ENCODE measurements around the gene DNAAF5.

Gene DNAAF5

GRCh38 chr7:726084-726853 lies at the start of gene DNAAF5:
Gene DNAAF5, plus strand, starts transcription at chr7:726699. Its CDS starts 22 bp downstream, at chr7:726721.
- intact Hi-C loops (cut with DNase I; ENCODE audit: low total_unique reads), result no loop called here
- peak within 1 kb of the TSS; percentile 68 to 69 for H3K27ac ChIP-seq
- peak in 1 of 2 experiments; percentile 15 for TF ChIP-seq CTCF (IDR thresholded peaks at IDR 0.05)
- no peaks in the 10 kb centered on the region for H3K9me3 ChIP-seq
- no peaks in the 10 kb centered on the region for H3K27me3 ChIP-seq
- peak within 1 kb of the TSS; percentile 72 to 98 for H3K4me3 ChIP-seq
- peaks cover 0 to 22% (median 0%) of the 10 kb centered on the region in 3 donors for H3K36me3 ChIP-seq
- H3K4me1 ChIP-seq, result peaks cover 0 to 25% (median 18%) of the 10 kb centered on the region in 4 donors
- peak; percentile 74 to 87 for DNase-seq

DNA sequence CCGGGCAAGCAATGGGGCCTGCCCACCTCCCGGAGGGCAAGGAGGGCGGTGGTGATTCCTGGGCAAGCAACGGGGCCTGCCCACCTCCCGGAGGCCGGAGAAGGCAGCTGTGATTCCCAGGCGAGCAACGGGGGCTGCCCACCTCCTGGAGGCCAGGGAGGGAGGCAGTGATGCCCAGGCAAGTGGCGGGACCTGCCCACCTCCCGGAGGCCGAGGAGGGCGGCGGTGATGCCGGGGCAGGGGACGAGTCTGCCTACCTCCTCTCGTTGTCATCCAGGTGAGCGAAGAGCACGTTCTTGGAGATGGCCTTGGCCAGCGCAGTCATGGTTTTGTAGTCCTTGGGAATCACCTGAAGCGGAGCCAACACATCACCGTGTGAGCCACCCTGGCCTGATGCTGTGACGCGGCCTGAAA lies 49.5 kb upstream of the DNAAF5 start:
- peaks cover 0 to 18% (median 0%) of the 10 kb centered on the region in 3 donors for H3K36me3 ChIP-seq
- H3K4me1 ChIP-seq, result no peaks in the 10 kb centered on the region
- H3K27me3 ChIP-seq, result no peaks in the 10 kb centered on the region
- TF ChIP-seq CTCF (IDR thresholded peaks at IDR 0.05), result no peak
- no peak overlapping the region for H3K4me3 ChIP-seq
- H3K9me3 ChIP-seq, result no peaks in the 10 kb centered on the region
- H3K27ac ChIP-seq, result no peak overlapping the region
- DNase-seq, result no peak
- intact Hi-C loops (cut with DNase I; ENCODE audit: low total_unique reads), result no loop called here

GRCh38 chr7:680411-681127 lies 45.9 kb upstream of the DNAAF5 start:
- no peak overlapping the region for H3K27ac ChIP-seq
- peaks cover 0 to 18% (median 0%) of the 10 kb centered on the region in 3 donors for H3K36me3 ChIP-seq
- H3K4me3 ChIP-seq, result no peak overlapping the region
- H3K9me3 ChIP-seq, result peaks cover 0 to 3% (median 2%) of the 10 kb centered on the region in 3 donors
- no peaks in the 10 kb centered on the region for H3K27me3 ChIP-seq
- no peak for TF ChIP-seq CTCF (IDR thresholded peaks at IDR 0.05)
- intact Hi-C loops (cut with DNase I; ENCODE audit: low total_unique reads), result no loop called here
- DNase-seq, result peak in 1 of 2 donors; percentile 44
- no peaks in the 10 kb centered on the region for H3K4me1 ChIP-seq

DNA sequence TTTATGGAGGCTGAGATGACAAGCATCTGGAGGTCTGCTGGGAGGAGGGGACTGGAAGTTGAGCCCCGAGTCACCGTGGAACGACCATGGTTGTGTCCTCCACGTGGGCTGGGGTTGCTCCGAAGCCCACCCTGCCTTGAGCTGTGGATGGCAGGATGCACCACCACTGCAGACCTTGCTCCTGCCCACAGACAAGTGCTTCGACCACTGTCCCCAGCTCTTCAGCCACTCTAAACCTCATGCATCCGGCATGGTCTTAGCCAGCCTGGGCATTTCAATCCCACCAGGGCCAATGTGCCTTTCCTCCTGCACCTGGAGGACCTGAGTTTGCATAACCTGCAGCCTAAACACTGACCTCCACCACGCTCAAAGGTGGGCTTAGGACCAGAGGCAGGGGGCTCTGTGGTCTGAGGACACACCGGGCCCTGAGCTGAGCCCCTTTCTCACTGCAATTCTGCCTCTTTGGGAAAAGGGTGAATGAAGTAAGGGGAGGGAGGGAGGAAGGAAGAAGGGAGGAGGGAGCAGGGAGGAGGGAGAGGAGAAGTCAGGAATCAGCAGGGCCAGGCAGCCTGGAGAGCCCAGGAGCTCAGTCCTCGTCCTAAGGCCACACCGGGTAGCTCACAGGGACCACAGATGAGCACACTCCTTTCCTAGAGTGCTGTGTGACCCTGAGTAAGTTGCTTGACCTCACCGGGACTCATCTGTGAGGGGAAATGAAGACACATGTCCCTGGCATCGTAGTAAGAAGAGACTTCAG lies 44.8 kb upstream of the DNAAF5 start:
- Histone ChIP-seq H3K36me3 (peaks cover 0 to 10% (median 0%) of the 10 kb centered on the region in 3 donors), H3K9me3 (peaks cover 3 to 14% (median 7%) of the 10 kb centered on the region in 3 donors), H3K27me3 (no peaks in the 10 kb centered on the region), H3K27ac (no peak overlapping the region), H3K4me3 (no peak overlapping the region), H3K4me1 (no peaks in the 10 kb centered on the region)
- no peak for TF ChIP-seq CTCF (IDR thresholded peaks at IDR 0.05)
- intact Hi-C loops (cut with DNase I; ENCODE audit: low total_unique reads), result no loop called here
- DNase-seq, result peak in 1 of 2 donors; percentile 54

DNA sequence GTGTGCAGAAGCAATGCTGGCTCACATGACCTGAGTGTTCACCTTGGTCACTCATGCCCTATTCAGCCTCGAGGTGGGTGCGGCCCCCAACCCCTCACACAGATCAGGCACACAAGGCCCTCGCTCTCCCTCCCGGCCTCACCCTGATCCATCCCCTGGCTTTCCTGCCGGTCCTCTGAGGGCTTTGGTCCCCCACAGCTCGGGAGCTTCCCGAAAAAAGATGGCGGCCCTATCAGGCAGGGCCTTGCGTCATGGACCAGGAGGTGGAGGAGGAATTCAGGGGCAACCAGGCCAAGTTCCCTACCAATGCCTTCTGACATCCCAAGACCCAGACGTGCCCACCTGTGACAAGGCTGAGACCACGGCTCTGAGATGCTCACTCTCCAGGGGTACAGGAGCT lies 43.7 kb upstream of the DNAAF5 start:
- TF ChIP-seq CTCF (IDR thresholded peaks at IDR 0.05), result no peak
- Histone ChIP-seq H3K4me3 (no peak overlapping the region), H3K4me1 (no peaks in the 10 kb centered on the region), H3K27me3 (no peaks in the 10 kb centered on the region), H3K9me3 (peaks cover 8 to 22% (median 12%) of the 10 kb centered on the region in 3 donors), H3K27ac (no peak overlapping the region), H3K36me3 (peaks cover 0 to 8% (median 0%) of the 10 kb centered on the region in 3 donors)
- intact Hi-C loops (cut with DNase I; ENCODE audit: low total_unique reads), result no loop called here
- peak in 1 of 2 donors; percentile 35 for DNase-seq
